T-helper 9 cell (primary cell): ENCODE measurements around the gene CTNND1.
"Not testable (repeated sequence)": the region's sequence is repeated elsewhere in the genome, so short reads cannot be mapped to it uniquely, and the experiment has no call there.

Experiments used
- DNase-seq: peaks from one replicate; pipeline ENCODE4 v3.0.0-alpha.2; 2020

The CTNND1 gene

GRCh38 chr11:57792060-57792541 is 30.5 kb downstream of the CTNND1 start:
- DNase-seq = peak; percentile 78

GRCh38 chr11:57792870-57793269 is 31.3 kb downstream of the CTNND1 start:
- DNase-seq = no peak

GRCh38 chr11:57793351-57794115 is 31.9 kb downstream of the CTNND1 start:
- no peak for DNase-seq

- DNase-seq = no peak
Observed at GRCh38 chr11:57798905-57799559, 37.4 kb downstream of the CTNND1 start.

- no peak for DNase-seq
Observed at GRCh38 chr11:57800444-57801182, 39.0 kb downstream of the CTNND1 start.

- no peak for DNase-seq
Observed at GRCh38 chr11:57801183-57801485, 39.5 kb downstream of the CTNND1 start.

- no peak for DNase-seq
Observed at GRCh38 chr11:57802411-57802810, 40.8 kb downstream of the CTNND1 start.

GRCh38 chr11:57804466-57804865 is 42.9 kb downstream of the CTNND1 start:
- no peak for DNase-seq

GRCh38 chr11:57805780-57806179 is 44.2 kb downstream of the CTNND1 start:
- no peak for DNase-seq

GRCh38 chr11:57812634-57813033 is 51.0 kb downstream of the CTNND1 start:
- no peak for DNase-seq

- no peak for DNase-seq
Observed at GRCh38 chr11:57815476-57815875, 53.9 kb downstream of the CTNND1 start.

GRCh38 chr11:57815877-57816276 is 54.3 kb downstream of the CTNND1 start:
- no peak for DNase-seq

- DNase-seq = no peak
Observed at GRCh38 chr11:57818812-57819211, 57.2 kb downstream of the CTNND1 start.

GRCh38 chr11:57819252-57819979 is 57.8 kb downstream of the CTNND1 start:
- DNase-seq = no peak

- no peak for DNase-seq
Observed at GRCh38 chr11:57823859-57824258, 62.3 kb downstream of the CTNND1 start.

GRCh38 chr11:57834852-57835251 is 73.2 kb downstream of the CTNND1 start:
- DNase-seq = no peak

GRCh38 chr11:57838609-57839008 is 77.0 kb downstream of the CTNND1 start:
- not testable (repeated sequence) for DNase-seq

GRCh38 chr11:57842873-57843272 is 81.3 kb downstream of the CTNND1 start:
- no peak for DNase-seq

- no peak for DNase-seq
Observed at GRCh38 chr11:57867966-57868365, 106.4 kb downstream of the CTNND1 start.

GRCh38 chr11:57868491-57868890 is 106.9 kb downstream of the CTNND1 start:
- DNase-seq = no peak
